Thyroid gland (tissue), 4 donors: ENCODE data around the gene PIEZO2. TPM values are rescaled to one million over a fixed set of nuclear protein-coding genes. Genes with fewer than 3 reads are reported as not detected.

Source experiments
- DNase-seq, 2 donors: peaks; one replicate each; pipeline ENCODE4 v3.0.0-alpha.2; 2019
- H3K27ac ChIP-seq, 3 donors: fragments of 200-600 bp; sonication (generic); 1 replicate in 2 of 3; 2 replicates in 1 of 3; pipeline ENCODE4 v1.5.1; 2016 to 2019; ENCODE audit warnings: mild to moderate bottlenecking in 1 of 3, moderate library complexity in 1 of 3
- H3K27me3 ChIP-seq: fragments of 200-600 bp; sonication (generic); one replicate; pipeline ENCODE4 v1.5.1; 2019
- H3K36me3 ChIP-seq, 2 donors: fragments of 200-600 bp; sonication (generic); one replicate each; pipeline ENCODE4 v1.5.1; 2016 to 2019
- H3K4me1 ChIP-seq, 2 donors: fragments of 200-600 bp; sonication (generic); one replicate each; pipeline ENCODE4 v1.5.1; 2017 to 2019
- H3K4me3 ChIP-seq, 3 donors: fragments of 200-600 bp; sonication (generic); replicated peaks in 1 of 3; 1 replicate in 2 of 3; 2 replicates in 1 of 3; pipeline ENCODE4 v1.5.1; 2016; ENCODE audit warnings: mild to moderate bottlenecking in 1 of 3
- H3K9me3 ChIP-seq: fragments of 200-600 bp; sonication (generic); one replicate; pipeline ENCODE4 v1.5.1; 2017
- POLR2A ChIP-seq, 2 donors: fragments of 450-650 bp; IDR thresholded peaks; one replicate each; pipeline ENCODE4 v1.6.1; 2017; ENCODE audit warnings: antibody characterized with exemption in 2 of 2, mild to moderate bottlenecking in 2 of 2, moderate library complexity in 1 of 2
- WGBS, 2 donors: methylation state at CpG; one replicate each; pipeline ENCODE4 v1.1.5; 2017; 5-methylcytosine and 5-hydroxymethylcytosine counted together
- intact Hi-C: fragments of 100-400 bp; cut with DNase I; formaldehyde crosslinking; loops from one replicate; pipeline ENCODE4 v1.15.1; 2023
- total RNA-seq, 4 donors: library from RNA; depleted of rRNA; stranded (reverse); fragments of >200 nt; gene quantifications; one replicate each; pipeline ENCODE4 v1.2.3, GENCODE V29; 2016
- TF ChIP-seq, protein P1 (sequence below), 6 experiments: fragments of 200-600 bp in 3 of 6; fragments of 450-650 bp in 3 of 6; sonication (generic) in 3 of 6; IDR thresholded peaks; one replicate each; pipeline ENCODE4 v1.5.1; 2016 to 2019; ENCODE audit warnings: antibody characterized with exemption in 6 of 6, mild to moderate bottlenecking in 2 of 6, inconsistent platforms in 1 of 6, moderate library complexity in 1 of 6

Gene PIEZO2
- total RNA-seq, 4 donors from 2014 or later: 5.0 to 13.8 (median 6.1) TPM

DNA sequence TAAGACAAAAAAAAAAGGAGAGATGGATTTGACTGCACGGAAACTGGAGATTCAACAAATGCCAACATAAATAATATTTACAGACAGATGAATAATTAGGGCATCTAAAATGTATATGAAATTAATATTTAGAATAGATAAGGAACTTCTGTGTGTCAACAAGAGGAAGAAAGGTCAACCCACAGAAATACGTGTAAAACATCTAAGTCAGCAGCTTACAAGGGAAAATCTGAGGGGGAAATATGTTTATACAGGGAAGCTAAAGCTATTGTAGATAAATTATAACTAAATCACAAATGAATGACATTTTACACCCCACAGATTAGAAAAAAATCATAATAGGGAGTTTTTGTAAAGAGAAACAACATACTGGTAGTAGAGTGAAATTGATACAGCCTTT, 159.9 kb downstream of the PIEZO2 start:
- Histone ChIP-seq H3K36me3 (no peaks in the 10 kb centered on the region), H3K4me3 (no peak overlapping the region), H3K27me3 (no peaks in the 10 kb centered on the region), H3K9me3 (no peaks in the 10 kb centered on the region), H3K27ac (no peak overlapping the region), H3K4me1 (no peaks in the 10 kb centered on the region)
- TF ChIP-seq POLR2A (IDR thresholded peaks at IDR 0.05): no peak
- TF ChIP-seq, protein P1, sequence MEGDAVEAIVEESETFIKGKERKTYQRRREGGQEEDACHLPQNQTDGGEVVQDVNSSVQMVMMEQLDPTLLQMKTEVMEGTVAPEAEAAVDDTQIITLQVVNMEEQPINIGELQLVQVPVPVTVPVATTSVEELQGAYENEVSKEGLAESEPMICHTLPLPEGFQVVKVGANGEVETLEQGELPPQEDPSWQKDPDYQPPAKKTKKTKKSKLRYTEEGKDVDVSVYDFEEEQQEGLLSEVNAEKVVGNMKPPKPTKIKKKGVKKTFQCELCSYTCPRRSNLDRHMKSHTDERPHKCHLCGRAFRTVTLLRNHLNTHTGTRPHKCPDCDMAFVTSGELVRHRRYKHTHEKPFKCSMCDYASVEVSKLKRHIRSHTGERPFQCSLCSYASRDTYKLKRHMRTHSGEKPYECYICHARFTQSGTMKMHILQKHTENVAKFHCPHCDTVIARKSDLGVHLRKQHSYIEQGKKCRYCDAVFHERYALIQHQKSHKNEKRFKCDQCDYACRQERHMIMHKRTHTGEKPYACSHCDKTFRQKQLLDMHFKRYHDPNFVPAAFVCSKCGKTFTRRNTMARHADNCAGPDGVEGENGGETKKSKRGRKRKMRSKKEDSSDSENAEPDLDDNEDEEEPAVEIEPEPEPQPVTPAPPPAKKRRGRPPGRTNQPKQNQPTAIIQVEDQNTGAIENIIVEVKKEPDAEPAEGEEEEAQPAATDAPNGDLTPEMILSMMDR (IDR thresholded peaks at IDR 0.05): no peak
- no peak for DNase-seq
- 84 to 86% methylated on average over 2 of the region's 2 CpGs for WGBS, 2 donors
- intact Hi-C loops: no loop called here

- Histone ChIP-seq H3K9me3 (no peaks in the 10 kb centered on the region), H3K36me3 (no peaks in the 10 kb centered on the region), H3K27ac (no peak overlapping the region), H3K4me1 (no peaks in the 10 kb centered on the region), H3K27me3 (no peaks in the 10 kb centered on the region), H3K4me3 (no peak overlapping the region)
- no peak for DNase-seq
- intact Hi-C loops: no loop called here
- TF ChIP-seq, protein P1 (IDR thresholded peaks at IDR 0.05): no peak
- no peak for TF ChIP-seq POLR2A (IDR thresholded peaks at IDR 0.05)
- WGBS, 2 donors: 88 to 92% methylated on average over 2 of the region's 2 CpGs
Measured at GRCh38 chr18:10985689-10986088, 163.7 kb downstream of the PIEZO2 start.

GRCh38 chr18:10979411-10979810, 170.0 kb downstream of the PIEZO2 start:
- intact Hi-C loops: no loop called here
- WGBS, 2 donors: 85 to 86% methylated on average over 7 of the region's 7 CpGs

GRCh38 chr18:10977042-10977441, 172.3 kb downstream of the PIEZO2 start:
- H3K9me3 ChIP-seq: no peaks in the 10 kb centered on the region
- no peak overlapping the region for H3K4me3 ChIP-seq
- no peaks in the 10 kb centered on the region for H3K36me3 ChIP-seq
- no peaks in the 10 kb centered on the region for H3K27me3 ChIP-seq
- intact Hi-C loops: no loop called here
- H3K4me1 ChIP-seq: no peaks in the 10 kb centered on the region
- no peak overlapping the region for H3K27ac ChIP-seq
- no peak for DNase-seq
- TF ChIP-seq, protein P1 (IDR thresholded peaks at IDR 0.05): no peak
- TF ChIP-seq POLR2A (IDR thresholded peaks at IDR 0.05): no peak

More at GRCh38 chr18:10979411-10979810, 170.0 kb downstream of the PIEZO2 start:
- Histone ChIP-seq H3K27me3 (no peaks in the 10 kb centered on the region), H3K4me1 (no peaks in the 10 kb centered on the region), H3K4me3 (no peak overlapping the region), H3K27ac (no peak overlapping the region), H3K36me3 (no peaks in the 10 kb centered on the region), H3K9me3 (no peaks in the 10 kb centered on the region)
- DNase-seq: no peak
- TF ChIP-seq, protein P1 (IDR thresholded peaks at IDR 0.05): no peak
- TF ChIP-seq POLR2A (IDR thresholded peaks at IDR 0.05): no peak

GRCh38 chr18:10973567-10974203, 175.7 kb downstream of the PIEZO2 start:
- 88 to 91% methylated on average over 10 of the region's 10 CpGs for WGBS, 2 donors
- intact Hi-C loops: no loop called here
- no peak overlapping the region for H3K27ac ChIP-seq
- no peaks in the 10 kb centered on the region for H3K4me1 ChIP-seq
- no peak overlapping the region for H3K4me3 ChIP-seq
- DNase-seq: no peak
- no peaks in the 10 kb centered on the region for H3K27me3 ChIP-seq
- H3K36me3 ChIP-seq: no peaks in the 10 kb centered on the region
- TF ChIP-seq, protein P1 (IDR thresholded peaks at IDR 0.05): no peak
- TF ChIP-seq POLR2A (IDR thresholded peaks at IDR 0.05): no peak
- H3K9me3 ChIP-seq: no peaks in the 10 kb centered on the region
